ENCODE measurements around the gene EDC3.

Gene EDC3

GRCh38 chr15:74674161-74674560, 21.7 kb downstream of the EDC3 start:
- no peak for TF ChIP-seq CTCF (IDR thresholded peaks at IDR 0.05)
- peak overlapping the region; percentile 13 for H3K27ac Mint-ChIP-seq
- no peak for DNase-seq
- no peaks in the 10 kb centered on the region for H3K9me3 Mint-ChIP-seq
- H3K4me1 Mint-ChIP-seq: no peaks in the 10 kb centered on the region
- no peaks in the 10 kb centered on the region for H3K27me3 Mint-ChIP-seq (ENCODE audit: low read depth, poor library complexity)
- peaks cover 40% of the 10 kb centered on the region for H3K36me3 Mint-ChIP-seq (ENCODE audit: low read depth)
- H3K4me3 Mint-ChIP-seq: no peak overlapping the region

GRCh38 chr15:74669627-74670026, 26.2 kb downstream of the EDC3 start:
- Mint-ChIP-seq H3K4me1 (no peaks in the 10 kb centered on the region), H3K36me3 (ENCODE audit: low read depth) (peaks cover 39% of the 10 kb centered on the region), H3K4me3 (no peak overlapping the region), H3K27ac (no peak overlapping the region), H3K27me3 (ENCODE audit: low read depth, poor library complexity) (no peaks in the 10 kb centered on the region), H3K9me3 (no peaks in the 10 kb centered on the region)
- DNase-seq: no peak
- TF ChIP-seq CTCF (IDR thresholded peaks at IDR 0.05): no peak

- H3K27me3 Mint-ChIP-seq (ENCODE audit: low read depth, poor library complexity): no peaks in the 10 kb centered on the region
- no peak overlapping the region for H3K4me3 Mint-ChIP-seq
- no peak for TF ChIP-seq CTCF (IDR thresholded peaks at IDR 0.05)
- no peak overlapping the region for H3K27ac Mint-ChIP-seq
- peaks cover 9% of the 10 kb centered on the region for H3K4me1 Mint-ChIP-seq
- H3K9me3 Mint-ChIP-seq: no peaks in the 10 kb centered on the region
- H3K36me3 Mint-ChIP-seq (ENCODE audit: low read depth): peaks cover 24% of the 10 kb centered on the region
- no peak for DNase-seq
Observed at GRCh38 chr15:74667975-74668374, 27.8 kb downstream of the EDC3 start.

GRCh38 chr15:74664670-74665069, 31.2 kb downstream of the EDC3 start:
- peaks cover 9% of the 10 kb centered on the region for H3K4me1 Mint-ChIP-seq
- DNase-seq: no peak
- no peak for TF ChIP-seq CTCF (IDR thresholded peaks at IDR 0.05)
- no peak overlapping the region for H3K4me3 Mint-ChIP-seq
- H3K9me3 Mint-ChIP-seq: no peaks in the 10 kb centered on the region
- peak overlapping the region; percentile 68 for H3K27ac Mint-ChIP-seq
- H3K27me3 Mint-ChIP-seq (ENCODE audit: low read depth, poor library complexity): no peaks in the 10 kb centered on the region
- peaks cover 22% of the 10 kb centered on the region for H3K36me3 Mint-ChIP-seq (ENCODE audit: low read depth)

GRCh38 chr15:74664028-74664616, 31.7 kb downstream of the EDC3 start:
- no peaks in the 10 kb centered on the region for H3K9me3 Mint-ChIP-seq
- no peak for TF ChIP-seq CTCF (IDR thresholded peaks at IDR 0.05)
- peaks cover 22% of the 10 kb centered on the region for H3K36me3 Mint-ChIP-seq (ENCODE audit: low read depth)
- H3K4me3 Mint-ChIP-seq: no peak overlapping the region
- H3K4me1 Mint-ChIP-seq: peaks cover 9% of the 10 kb centered on the region
- no peaks in the 10 kb centered on the region for H3K27me3 Mint-ChIP-seq (ENCODE audit: low read depth, poor library complexity)
- peak overlapping the region; percentile 43 for H3K27ac Mint-ChIP-seq
- DNase-seq: no peak

DNA sequence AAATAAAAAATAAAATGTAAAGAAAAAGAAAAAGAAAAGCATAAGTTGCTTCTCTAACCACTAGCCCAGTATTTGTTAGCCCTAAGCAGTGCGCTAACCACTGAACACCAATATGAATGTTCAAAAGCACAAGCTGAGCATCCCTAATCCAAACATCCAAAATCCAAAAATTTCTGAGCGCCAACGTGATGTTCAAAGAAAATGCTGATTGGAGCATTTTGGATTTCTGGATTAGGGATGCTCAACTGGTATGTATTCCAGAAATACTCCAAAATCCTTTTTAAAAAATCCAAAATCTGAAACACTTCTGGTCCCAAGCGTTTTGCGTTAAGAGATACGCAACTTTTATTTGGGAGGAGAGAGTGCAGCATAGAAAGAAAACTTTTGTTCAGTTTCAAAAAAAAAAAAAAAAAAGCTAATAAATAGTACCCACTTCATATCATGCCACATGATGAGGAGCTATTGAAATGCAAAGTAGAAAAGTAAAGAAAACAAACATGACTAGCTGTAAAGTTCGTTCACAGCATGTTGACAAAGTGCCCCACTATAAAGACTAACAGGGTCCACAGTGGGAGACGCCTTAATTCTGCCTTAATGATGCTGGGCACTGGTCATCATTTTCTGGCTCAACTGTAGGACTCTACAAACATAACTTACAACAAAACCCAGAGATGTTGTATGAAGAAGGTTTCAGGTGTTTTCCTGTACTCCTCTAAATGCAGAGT, 32.4 kb downstream of the EDC3 start:
- no peak overlapping the region for H3K4me3 Mint-ChIP-seq
- H3K9me3 Mint-ChIP-seq: no peaks in the 10 kb centered on the region
- no peak for TF ChIP-seq CTCF (IDR thresholded peaks at IDR 0.05)
- peak overlapping the region; percentile 43 for H3K27ac Mint-ChIP-seq
- peaks cover 22% of the 10 kb centered on the region for H3K36me3 Mint-ChIP-seq (ENCODE audit: low read depth)
- peaks cover 9% of the 10 kb centered on the region for H3K4me1 Mint-ChIP-seq
- DNase-seq: no peak
- no peaks in the 10 kb centered on the region for H3K27me3 Mint-ChIP-seq (ENCODE audit: low read depth, poor library complexity)

Data from nephron progenitor cell (in vitro differentiated cells).